ENCODE measurements around the gene IGFL3.

Gene IGFL3

DNA sequence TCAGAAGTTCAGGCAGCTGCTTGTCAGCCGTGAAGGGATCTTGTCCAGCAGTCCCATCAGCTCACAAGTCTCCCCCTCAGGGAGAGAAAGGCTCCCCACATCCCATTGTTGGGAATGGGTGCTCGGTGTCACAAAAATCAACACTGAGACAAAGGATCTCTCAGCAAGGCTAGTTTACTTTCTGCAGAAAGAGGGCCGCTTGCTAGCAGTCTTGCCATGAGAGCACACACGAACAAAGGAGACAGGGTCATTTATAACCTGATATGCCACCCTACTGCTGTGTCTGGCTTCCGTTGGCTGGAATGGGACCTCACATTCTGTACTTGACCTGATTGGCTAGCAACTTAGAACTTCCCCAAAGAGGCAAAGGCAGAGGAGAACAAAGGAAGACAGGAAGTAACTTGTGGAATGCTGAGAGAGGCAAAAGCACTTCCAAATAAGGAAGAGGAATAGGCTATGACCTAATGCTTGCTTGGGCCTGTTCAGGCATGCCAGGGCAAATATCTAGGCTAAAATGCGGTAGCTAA, 8.7 kb upstream of the IGFL3 start:
- H3K4me1 ChIP-seq (ENCODE audit: control insufficient read depth, low read depth, low read length), result no peaks in the 10 kb centered on the region
- no peak overlapping the region for H4K5ac ChIP-seq (ENCODE audit: low read length)
- no CpG with 5 or more reads among the region's 6 CpGs for WGBS (ENCODE audit: extremely low coverage, insufficient coverage, low lambda C conversion rate)
- H4K8ac ChIP-seq (ENCODE audit: low read depth, low read length), result no peak overlapping the region
- H2BK15ac ChIP-seq (replicated peaks; ENCODE audit: low read depth), result no peak overlapping the region
- H3K18ac ChIP-seq (ENCODE audit: low read length), result peak overlapping the region; percentile 12
- H3K56ac ChIP-seq (ENCODE audit: low read length), result peak overlapping the region; percentile 61
- peak overlapping the region; percentile 56 for H3K4ac ChIP-seq (ENCODE audit: low read depth, low read length)
- no peaks in the 10 kb centered on the region for H3K27me3 ChIP-seq (ENCODE audit: insufficient read depth, low read length, poor library complexity)
- H3K36me3 ChIP-seq (ENCODE audit: control insufficient read depth, insufficient read depth, low read length), result no peaks in the 10 kb centered on the region
- H3K27ac ChIP-seq (ENCODE audit: low read depth, low read length), result peak overlapping the region; percentile 65
- peak overlapping the region; percentile 14 for H3K9ac ChIP-seq (ENCODE audit: low read length)
- H3K4me3 ChIP-seq (ENCODE audit: low read length), result no peak overlapping the region
- H3K23ac ChIP-seq (ENCODE audit: low read length), result peak overlapping the region; percentile 11
- H2BK120ac ChIP-seq (ENCODE audit: low read depth, low read length), result no peak overlapping the region
- DNase-seq, result peak; percentile 98
- no peak overlapping the region for H2AK5ac ChIP-seq (ENCODE audit: low read length)
- no peaks in the 10 kb centered on the region for H3K79me1 ChIP-seq (ENCODE audit: low read length)
- no peak overlapping the region for H3K4me2 ChIP-seq (ENCODE audit: low read length)
- peak overlapping the region; percentile 14 for H2BK5ac ChIP-seq (ENCODE audit: low read length)
- H3K79me2 ChIP-seq (ENCODE audit: control insufficient read depth, insufficient read depth, low read length), result no peaks in the 10 kb centered on the region

DNA sequence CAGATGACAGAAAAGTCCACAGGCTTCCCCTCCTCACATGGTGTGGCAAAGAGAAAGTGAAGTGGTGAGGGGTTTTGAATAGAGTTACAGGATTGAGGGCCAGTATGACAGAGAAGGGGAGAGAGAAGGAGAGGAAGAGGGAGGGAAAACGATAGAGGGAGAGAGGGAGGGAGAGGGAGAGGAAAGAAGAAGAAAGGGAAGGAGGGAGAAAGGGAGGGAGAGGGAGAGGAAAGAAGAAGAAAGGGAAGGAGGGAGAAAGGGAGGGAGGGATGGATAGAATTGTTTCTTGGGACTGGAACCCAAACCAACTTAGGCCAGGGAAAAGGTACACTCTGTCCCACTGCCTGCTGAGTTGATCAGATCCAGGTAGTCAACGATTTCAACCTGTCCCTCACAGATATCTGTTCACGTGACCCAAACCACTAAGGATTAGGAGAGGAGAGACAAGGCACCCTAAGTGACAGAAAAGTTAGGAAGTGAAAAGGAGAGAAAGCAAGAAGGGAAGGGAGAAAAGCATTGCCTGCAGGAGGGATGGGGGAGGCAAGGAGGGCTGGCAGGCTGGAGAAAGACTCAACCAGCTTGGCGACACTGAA, 8.1 kb upstream of the IGFL3 start:
- H3K4me1 ChIP-seq (ENCODE audit: control insufficient read depth, low read depth, low read length), result no peaks in the 10 kb centered on the region
- H2BK15ac ChIP-seq (replicated peaks; ENCODE audit: low read depth), result no peak overlapping the region
- peak overlapping the region; percentile 14 for H2BK5ac ChIP-seq (ENCODE audit: low read length)
- H3K9ac ChIP-seq (ENCODE audit: low read length), result peak overlapping the region; percentile 14
- H2AK5ac ChIP-seq (ENCODE audit: low read length), result peak overlapping the region; percentile 3
- H3K56ac ChIP-seq (ENCODE audit: low read length), result peak overlapping the region; percentile 61
- no peak overlapping the region for H4K5ac ChIP-seq (ENCODE audit: low read length)
- peak overlapping the region; percentile 56 for H3K4ac ChIP-seq (ENCODE audit: low read depth, low read length)
- peak overlapping the region; percentile 11 for H3K23ac ChIP-seq (ENCODE audit: low read length)
- DNase-seq, result no peak
- peak overlapping the region; percentile 12 for H3K18ac ChIP-seq (ENCODE audit: low read length)
- no peaks in the 10 kb centered on the region for H3K79me2 ChIP-seq (ENCODE audit: control insufficient read depth, insufficient read depth, low read length)
- no peak overlapping the region for H3K4me2 ChIP-seq (ENCODE audit: low read length)
- H3K4me3 ChIP-seq (ENCODE audit: low read length), result no peak overlapping the region
- H4K8ac ChIP-seq (ENCODE audit: low read depth, low read length), result no peak overlapping the region
- H2BK120ac ChIP-seq (ENCODE audit: low read depth, low read length), result no peak overlapping the region
- no peaks in the 10 kb centered on the region for H3K27me3 ChIP-seq (ENCODE audit: insufficient read depth, low read length, poor library complexity)
- no peaks in the 10 kb centered on the region for H3K36me3 ChIP-seq (ENCODE audit: control insufficient read depth, insufficient read depth, low read length)
- H3K79me1 ChIP-seq (ENCODE audit: low read length), result no peaks in the 10 kb centered on the region
- H3K27ac ChIP-seq (ENCODE audit: low read depth, low read length), result peak overlapping the region; percentile 65
- WGBS (ENCODE audit: extremely low coverage, insufficient coverage, low lambda C conversion rate), result no CpG with 5 or more reads among the region's 4 CpGs

DNA sequence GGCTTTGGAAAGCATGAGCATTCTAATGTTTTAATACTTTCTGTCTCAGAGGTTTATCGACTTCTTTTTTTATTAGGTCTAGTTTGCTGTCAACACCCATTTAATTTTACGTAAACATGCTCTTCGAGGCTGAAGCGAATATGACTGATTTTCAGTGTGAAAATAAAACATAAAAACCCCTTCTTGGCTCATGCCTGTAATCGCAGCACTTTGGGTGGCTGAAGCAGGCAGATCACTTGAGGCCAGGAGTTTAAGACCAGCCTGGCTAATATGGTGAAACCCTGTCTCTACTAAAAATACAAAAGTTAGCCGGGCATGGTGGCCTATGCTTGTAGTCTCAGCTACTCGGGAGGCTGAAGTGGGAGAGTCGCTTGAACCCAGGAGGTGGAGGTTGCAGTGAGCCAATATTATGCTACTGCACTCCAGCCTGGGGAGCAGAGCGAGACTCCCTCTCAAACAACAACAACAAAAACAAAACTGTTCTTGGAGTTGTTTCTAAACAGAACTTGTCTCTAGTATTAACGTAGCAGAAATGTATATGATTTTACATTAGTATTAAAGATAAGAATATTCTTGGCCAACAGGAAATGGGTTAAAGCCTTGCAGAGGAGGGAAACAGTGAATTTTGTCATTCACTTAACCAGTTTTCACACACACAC, 7.1 kb upstream of the IGFL3 start:
- Histone ChIP-seq H2BK15ac (replicated peaks; ENCODE audit: low read depth) (no peak overlapping the region), H3K4me1 (ENCODE audit: control insufficient read depth, low read depth, low read length) (no peaks in the 10 kb centered on the region), H4K8ac (ENCODE audit: low read depth, low read length) (no peak overlapping the region), H2BK120ac (ENCODE audit: low read depth, low read length) (no peak overlapping the region), H3K23ac (ENCODE audit: low read length) (no peak overlapping the region), H3K79me2 (ENCODE audit: control insufficient read depth, insufficient read depth, low read length) (no peaks in the 10 kb centered on the region), H3K56ac (ENCODE audit: low read length) (no peak overlapping the region), H3K4me3 (ENCODE audit: low read length) (no peak overlapping the region), H3K4ac (ENCODE audit: low read depth, low read length) (peak overlapping the region; percentile 46), H3K9ac (ENCODE audit: low read length) (no peak overlapping the region), H4K5ac (ENCODE audit: low read length) (no peak overlapping the region), H3K4me2 (ENCODE audit: low read length) (no peak overlapping the region), H2AK5ac (ENCODE audit: low read length) (no peak overlapping the region), H3K27ac (ENCODE audit: low read depth, low read length) (peak overlapping the region; percentile 38), H3K27me3 (ENCODE audit: insufficient read depth, low read length, poor library complexity) (no peaks in the 10 kb centered on the region), H3K36me3 (ENCODE audit: control insufficient read depth, insufficient read depth, low read length) (no peaks in the 10 kb centered on the region), H3K18ac (ENCODE audit: low read length) (peak overlapping the region; percentile 54), H3K79me1 (ENCODE audit: low read length) (no peaks in the 10 kb centered on the region), H2BK5ac (ENCODE audit: low read length) (no peak overlapping the region)
- DNase-seq, result no peak
- no CpG with 5 or more reads among the region's 10 CpGs for whole genome bisulfite sequencing (ENCODE audit: extremely low coverage, insufficient coverage, low lambda C conversion rate)

DNA sequence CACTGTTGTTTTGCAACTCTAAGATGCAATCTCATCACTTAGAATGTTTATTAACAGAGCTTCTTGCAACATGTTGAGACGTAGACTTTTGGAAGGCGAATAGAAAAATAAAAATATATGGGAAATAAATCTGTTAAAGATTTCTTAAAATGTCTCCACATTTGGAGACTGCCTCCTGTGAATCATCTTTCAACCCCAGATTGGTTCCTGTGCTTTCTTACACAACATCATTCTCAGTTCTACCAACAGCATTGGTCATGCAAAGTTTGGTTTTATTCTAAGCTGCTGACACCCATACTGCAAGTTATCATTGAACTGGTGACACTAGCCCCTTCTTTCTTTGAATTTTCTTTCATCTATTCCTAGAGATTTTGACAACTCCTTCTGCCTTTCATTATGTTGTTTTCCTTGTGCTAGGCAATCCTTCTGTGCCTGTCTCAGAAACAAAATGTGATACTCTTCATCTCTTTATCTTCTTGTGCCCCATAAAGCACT, 1.6 kb upstream of the IGFL3 start:
- Histone ChIP-seq H2BK5ac (ENCODE audit: low read length) (no peak overlapping the region), H2BK120ac (ENCODE audit: low read depth, low read length) (no peak overlapping the region), H3K23ac (ENCODE audit: low read length) (no peak overlapping the region), H3K79me1 (ENCODE audit: low read length) (no peaks in the 10 kb centered on the region), H4K8ac (ENCODE audit: low read depth, low read length) (no peak overlapping the region), H3K36me3 (ENCODE audit: control insufficient read depth, insufficient read depth, low read length) (no peaks in the 10 kb centered on the region), H2BK15ac (replicated peaks; ENCODE audit: low read depth) (no peak overlapping the region), H3K4ac (ENCODE audit: low read depth, low read length) (no peak overlapping the region), H4K5ac (ENCODE audit: low read length) (no peak overlapping the region), H3K79me2 (ENCODE audit: control insufficient read depth, insufficient read depth, low read length) (no peaks in the 10 kb centered on the region), H3K27ac (ENCODE audit: low read depth, low read length) (no peak overlapping the region), H3K56ac (ENCODE audit: low read length) (no peak overlapping the region), H3K9ac (ENCODE audit: low read length) (no peak overlapping the region), H3K27me3 (ENCODE audit: insufficient read depth, low read length, poor library complexity) (no peaks in the 10 kb centered on the region), H3K4me3 (ENCODE audit: low read length) (no peak overlapping the region), H3K4me1 (ENCODE audit: control insufficient read depth, low read depth, low read length) (no peaks in the 10 kb centered on the region), H2AK5ac (ENCODE audit: low read length) (no peak overlapping the region), H3K4me2 (ENCODE audit: low read length) (no peak overlapping the region), H3K18ac (ENCODE audit: low read length) (no peak overlapping the region)
- DNase-seq, result no peak
- no CpG with 5 or more reads among the region's 2 CpGs for WGBS (ENCODE audit: extremely low coverage, insufficient coverage, low lambda C conversion rate)

DNA sequence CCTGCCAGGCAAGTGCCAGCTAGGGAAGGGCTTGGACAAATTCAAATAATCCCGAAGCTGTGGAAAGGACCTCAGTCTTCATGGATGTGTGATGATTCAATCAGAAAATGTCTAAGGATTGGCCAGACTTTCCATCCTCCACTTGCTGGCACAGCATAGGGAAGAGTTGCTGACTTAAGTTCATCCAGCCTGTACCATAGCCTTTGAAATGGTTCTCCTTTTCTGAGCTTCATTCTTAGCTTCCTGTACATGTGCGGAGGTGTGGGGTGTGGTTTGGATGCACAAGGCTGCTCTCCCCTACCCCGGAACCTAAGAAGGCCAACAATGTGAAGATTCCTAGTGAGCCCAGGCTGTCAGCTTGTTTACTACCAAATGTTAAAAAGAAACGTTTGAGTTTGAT, 959 bp upstream of the IGFL3 start:
- H3K4me1 ChIP-seq (ENCODE audit: control insufficient read depth, low read depth, low read length), result no peaks in the 10 kb centered on the region
- no peak overlapping the region for H4K8ac ChIP-seq (ENCODE audit: low read depth, low read length)
- H3K18ac ChIP-seq (ENCODE audit: low read length), result no peak overlapping the region
- no peak overlapping the region for H3K9ac ChIP-seq (ENCODE audit: low read length)
- no peaks in the 10 kb centered on the region for H3K36me3 ChIP-seq (ENCODE audit: control insufficient read depth, insufficient read depth, low read length)
- H3K56ac ChIP-seq (ENCODE audit: low read length), result no peak overlapping the region
- H2BK15ac ChIP-seq (replicated peaks; ENCODE audit: low read depth), result no peak overlapping the region
- no peak overlapping the region for H3K4me3 ChIP-seq (ENCODE audit: low read length)
- no peaks in the 10 kb centered on the region for H3K27me3 ChIP-seq (ENCODE audit: insufficient read depth, low read length, poor library complexity)
- no CpG with 5 or more reads among the region's 4 CpGs for WGBS (ENCODE audit: extremely low coverage, insufficient coverage, low lambda C conversion rate)
- H3K79me1 ChIP-seq (ENCODE audit: low read length), result no peaks in the 10 kb centered on the region
- no peaks in the 10 kb centered on the region for H3K79me2 ChIP-seq (ENCODE audit: control insufficient read depth, insufficient read depth, low read length)
- no peak overlapping the region for H3K23ac ChIP-seq (ENCODE audit: low read length)
- no peak overlapping the region for H3K27ac ChIP-seq (ENCODE audit: low read depth, low read length)
- H2AK5ac ChIP-seq (ENCODE audit: low read length), result no peak overlapping the region
- H4K5ac ChIP-seq (ENCODE audit: low read length), result no peak overlapping the region
- DNase-seq, result no peak
- no peak overlapping the region for H2BK5ac ChIP-seq (ENCODE audit: low read length)
- H3K4ac ChIP-seq (ENCODE audit: low read depth, low read length), result no peak overlapping the region
- no peak overlapping the region for H3K4me2 ChIP-seq (ENCODE audit: low read length)
- H2BK120ac ChIP-seq (ENCODE audit: low read depth, low read length), result no peak overlapping the region

Data from mesendoderm (in vitro differentiated cells).